GM21717 (cell line): ENCODE results near the gene WNT2B.
"Not testable (repeated sequence)": the region's sequence is repeated elsewhere in the genome, so short reads cannot be mapped to it uniquely, and the experiment has no call there.

Experiments used
- ATAC-seq: cut with Tn5 transposase; IDR thresholded peaks from one replicate; pipeline ENCODE4 v1.9.1; 2021; ENCODE audit warnings: mild to moderate bottlenecking, moderate library complexity; ENCODE audit not compliant: unreplicated experiment

The WNT2B gene

GRCh38 chr1:112508278-112509004 lies at the start of gene WNT2B:
TSS of gene WNT2B (plus strand) at chr1:112508965. CDS start at chr1:112509263, 298 bp downstream.
- ATAC-seq, result no peak

- no peak for ATAC-seq
Measured at GRCh38 chr1:112460615-112461014, 48.1 kb upstream of the WNT2B start.

- ATAC-seq, result no peak
Measured at GRCh38 chr1:112461200-112461871, 47.4 kb upstream of the WNT2B start.

- ATAC-seq, result no peak
Measured at GRCh38 chr1:112462953-112463279, 45.8 kb upstream of the WNT2B start.

DNA sequence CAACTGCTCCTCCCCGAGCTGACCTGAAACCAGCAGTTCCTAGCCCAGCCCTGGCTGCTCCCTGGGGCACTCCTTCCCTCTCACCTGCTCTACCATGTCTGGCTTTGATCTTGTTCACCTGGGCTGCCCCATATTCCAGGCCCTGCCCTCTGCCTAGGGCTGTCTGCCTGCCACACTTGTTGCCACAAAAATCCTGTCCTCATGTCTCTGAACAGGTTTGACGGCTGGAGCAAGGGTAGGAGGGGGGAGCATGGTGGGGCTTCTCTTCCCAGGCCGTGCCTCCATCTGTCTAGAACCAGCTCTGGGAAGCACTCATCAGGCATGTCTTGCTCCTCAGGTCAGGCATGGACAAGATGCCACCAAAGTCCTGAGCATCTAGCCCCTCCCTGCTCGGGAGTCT lies 44.3 kb upstream of the WNT2B start:
- ATAC-seq, result no peak

GRCh38 chr1:112465122-112465521 lies 43.6 kb upstream of the WNT2B start:
- no peak for ATAC-seq

- peak; percentile 86 for ATAC-seq
Measured at GRCh38 chr1:112466078-112466660, 42.6 kb upstream of the WNT2B start.

GRCh38 chr1:112470324-112470723 lies 38.4 kb upstream of the WNT2B start:
- not testable (repeated sequence) for ATAC-seq

DNA sequence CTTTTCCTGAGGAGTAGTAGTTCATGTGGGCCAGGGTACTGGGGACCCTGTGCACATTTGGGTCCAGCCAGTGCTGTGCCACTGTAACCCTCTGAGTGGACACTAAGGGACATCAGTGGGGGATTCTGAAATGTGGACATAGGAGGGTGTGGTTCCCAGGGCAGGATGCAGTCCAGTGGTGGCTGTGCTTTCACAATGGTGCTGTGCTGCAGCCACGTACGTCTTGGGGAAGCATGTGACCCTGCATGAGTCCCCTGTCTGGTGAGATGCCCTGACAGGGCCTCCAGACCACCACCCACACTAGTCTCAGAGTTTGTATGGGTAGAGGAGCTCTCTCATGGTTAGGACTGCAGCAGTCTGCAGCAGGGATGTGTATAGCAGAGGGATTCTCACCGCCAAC lies 37.8 kb upstream of the WNT2B start:
- ATAC-seq, result no peak

DNA sequence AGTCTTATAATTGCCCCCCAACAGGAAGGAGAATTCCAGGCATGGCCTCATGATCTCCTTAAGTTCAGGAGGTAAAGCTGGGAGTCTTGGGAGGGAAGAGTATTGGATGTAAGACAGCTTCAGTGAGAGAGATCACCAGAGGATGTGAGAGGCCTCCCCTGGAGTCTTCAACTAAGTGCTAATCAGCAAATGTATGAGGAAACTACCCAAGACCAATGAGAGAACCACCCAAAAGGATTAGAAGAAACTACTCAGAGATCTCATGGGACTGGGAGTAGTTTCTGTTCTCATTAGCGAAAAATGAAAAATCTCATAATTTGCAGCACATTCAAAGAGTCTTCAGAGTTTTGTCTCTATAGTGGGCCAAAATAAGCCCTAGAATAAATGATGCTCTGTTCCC lies 36.6 kb upstream of the WNT2B start:
- no peak for ATAC-seq

GRCh38 chr1:112477550-112477949 lies 31.2 kb upstream of the WNT2B start:
- ATAC-seq, result no peak

GRCh38 chr1:112478314-112478713 lies 30.5 kb upstream of the WNT2B start:
- no peak for ATAC-seq

GRCh38 chr1:112486063-112486462 lies 22.7 kb upstream of the WNT2B start:
- ATAC-seq, result not testable (repeated sequence)

DNA sequence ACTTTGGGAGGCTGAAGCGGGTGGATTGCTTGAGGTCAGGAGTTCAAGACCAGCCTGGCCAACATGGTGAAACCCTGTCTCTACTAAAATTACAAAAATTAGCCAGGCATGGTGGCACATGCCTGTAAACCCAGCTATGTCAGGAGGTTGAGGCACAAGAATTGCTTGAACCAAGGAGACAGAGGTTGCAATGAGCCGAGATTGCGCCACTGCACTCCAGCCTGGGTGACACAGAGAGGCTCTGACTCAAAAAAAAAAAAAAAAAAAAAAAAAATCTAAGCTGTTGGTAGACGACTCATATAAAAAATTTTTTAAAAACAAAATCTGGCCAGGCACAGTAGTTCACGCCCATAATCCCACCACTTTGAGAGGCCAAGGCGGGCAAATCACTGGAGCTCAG lies 21.1 kb upstream of the WNT2B start:
- not testable (repeated sequence) for ATAC-seq

GRCh38 chr1:112488141-112488540 lies 20.6 kb upstream of the WNT2B start:
- no peak for ATAC-seq

GRCh38 chr1:112492076-112492475 lies 16.7 kb upstream of the WNT2B start:
- no peak for ATAC-seq

GRCh38 chr1:112493351-112493750 lies 15.4 kb upstream of the WNT2B start:
- ATAC-seq, result no peak

DNA sequence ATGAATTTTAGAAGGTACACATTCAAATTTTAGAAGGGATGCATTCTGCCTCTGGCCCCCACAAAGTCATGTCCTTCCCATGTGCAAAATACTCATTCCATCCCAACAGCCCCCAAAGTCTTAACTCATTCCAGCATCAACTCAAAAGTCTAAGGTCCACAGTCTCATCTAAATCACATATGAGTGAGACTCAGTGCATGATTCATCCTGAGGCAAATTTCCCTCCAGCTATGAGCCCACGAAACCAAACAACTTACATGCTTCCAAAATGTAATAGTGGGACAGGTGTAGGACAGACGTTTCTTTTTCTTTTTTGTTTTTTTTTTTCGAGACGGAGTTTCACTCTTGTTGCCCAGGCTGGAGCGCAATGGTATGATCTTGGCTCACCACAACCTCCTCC lies 12.5 kb upstream of the WNT2B start:
- ATAC-seq, result no peak

DNA sequence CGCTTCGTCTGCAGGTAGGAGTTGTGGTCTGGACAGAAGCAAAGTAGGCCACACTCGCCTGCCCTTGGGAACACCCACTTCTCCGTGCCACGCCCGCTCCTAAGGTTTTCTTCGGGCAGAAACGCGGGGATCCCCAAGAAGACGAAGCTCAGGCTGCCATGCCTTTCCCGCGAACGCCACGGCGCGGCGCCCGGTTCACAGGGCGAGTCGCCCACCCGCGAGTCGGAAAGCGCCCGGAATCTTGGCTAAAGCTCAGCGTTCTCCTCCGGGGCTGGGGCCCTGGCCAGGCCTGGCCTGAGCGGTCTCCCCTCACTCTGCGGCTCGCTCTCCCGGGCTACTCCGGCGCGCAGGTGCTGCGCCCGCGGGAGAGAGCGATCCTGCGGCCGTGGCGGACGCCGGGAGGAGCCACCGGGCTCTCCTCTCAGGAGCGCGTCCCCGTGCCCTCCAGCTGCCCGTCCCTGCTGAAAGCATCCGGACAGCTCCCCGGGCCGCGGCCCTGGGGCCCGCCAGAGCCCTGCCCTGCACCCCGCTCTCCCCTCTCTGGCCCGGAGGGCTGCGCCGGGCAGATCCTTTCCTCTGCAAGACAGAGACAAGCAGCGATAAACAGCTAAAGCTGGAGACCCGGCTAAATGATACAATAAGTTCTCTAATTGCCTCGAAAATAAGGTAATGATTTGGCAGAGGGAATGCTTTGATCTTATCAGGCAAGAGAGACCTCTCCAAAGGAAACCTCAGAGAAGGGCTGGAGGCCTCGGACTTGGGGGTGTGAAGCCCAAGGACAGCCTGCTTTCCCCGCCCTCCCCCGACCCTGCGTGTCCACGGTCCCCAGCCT lies 6.7 kb upstream of the WNT2B start:
- no peak for ATAC-seq

DNA sequence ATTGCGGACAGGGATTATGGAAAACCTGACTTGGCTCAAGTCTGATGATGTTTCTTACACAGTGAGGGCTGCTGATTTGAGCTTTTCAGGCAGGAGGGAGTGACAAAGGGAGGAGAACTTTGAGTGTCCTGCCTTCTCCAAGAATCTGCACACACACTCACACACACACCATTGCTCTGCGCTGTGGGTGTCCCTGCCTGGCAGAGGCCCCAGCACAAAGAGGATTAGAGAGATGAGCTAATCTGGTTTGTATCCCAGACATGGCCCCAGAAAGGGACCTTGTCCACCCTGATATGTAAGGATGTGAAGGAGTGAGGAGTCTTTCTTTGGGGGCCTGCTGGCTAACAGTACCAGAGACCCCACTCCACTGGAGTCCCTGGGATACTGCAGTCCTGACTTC lies 5.9 kb upstream of the WNT2B start:
- no peak for ATAC-seq

DNA sequence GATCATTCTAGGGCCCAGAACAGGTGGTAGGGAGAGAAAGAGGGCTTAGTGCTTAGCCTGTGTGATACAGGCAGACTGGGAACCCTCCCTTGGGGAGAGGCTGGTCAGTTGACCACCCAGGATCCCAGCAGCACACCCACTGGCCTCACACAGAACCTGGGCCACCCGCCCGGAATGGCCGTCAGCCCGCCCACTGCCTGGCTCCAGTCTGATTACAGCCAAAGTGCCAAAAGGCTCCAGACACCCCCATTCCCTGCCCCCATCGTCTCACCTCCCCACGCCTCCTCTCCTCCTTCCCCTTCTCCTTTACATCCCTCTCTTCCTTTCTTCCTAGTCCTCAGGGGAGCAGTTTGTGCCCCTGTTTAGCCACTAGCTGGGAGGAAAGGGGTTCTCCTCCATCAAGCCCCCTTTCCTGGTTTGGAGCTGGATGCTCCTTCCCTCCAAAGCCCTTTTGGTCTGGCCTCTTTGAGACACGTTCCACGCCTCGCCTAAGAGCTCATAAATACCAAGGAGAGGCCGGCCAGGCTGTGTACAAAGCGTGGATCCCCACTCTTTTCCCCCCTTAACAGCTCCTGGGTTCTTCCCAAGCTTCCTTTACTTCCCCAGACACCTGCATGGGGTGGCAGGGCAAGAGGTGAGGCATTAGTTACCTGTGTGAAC lies 4.6 kb upstream of the WNT2B start:
- ATAC-seq, result no peak
